ENCODE measurements around the gene ARHGAP21.

Gene ARHGAP21

DNA sequence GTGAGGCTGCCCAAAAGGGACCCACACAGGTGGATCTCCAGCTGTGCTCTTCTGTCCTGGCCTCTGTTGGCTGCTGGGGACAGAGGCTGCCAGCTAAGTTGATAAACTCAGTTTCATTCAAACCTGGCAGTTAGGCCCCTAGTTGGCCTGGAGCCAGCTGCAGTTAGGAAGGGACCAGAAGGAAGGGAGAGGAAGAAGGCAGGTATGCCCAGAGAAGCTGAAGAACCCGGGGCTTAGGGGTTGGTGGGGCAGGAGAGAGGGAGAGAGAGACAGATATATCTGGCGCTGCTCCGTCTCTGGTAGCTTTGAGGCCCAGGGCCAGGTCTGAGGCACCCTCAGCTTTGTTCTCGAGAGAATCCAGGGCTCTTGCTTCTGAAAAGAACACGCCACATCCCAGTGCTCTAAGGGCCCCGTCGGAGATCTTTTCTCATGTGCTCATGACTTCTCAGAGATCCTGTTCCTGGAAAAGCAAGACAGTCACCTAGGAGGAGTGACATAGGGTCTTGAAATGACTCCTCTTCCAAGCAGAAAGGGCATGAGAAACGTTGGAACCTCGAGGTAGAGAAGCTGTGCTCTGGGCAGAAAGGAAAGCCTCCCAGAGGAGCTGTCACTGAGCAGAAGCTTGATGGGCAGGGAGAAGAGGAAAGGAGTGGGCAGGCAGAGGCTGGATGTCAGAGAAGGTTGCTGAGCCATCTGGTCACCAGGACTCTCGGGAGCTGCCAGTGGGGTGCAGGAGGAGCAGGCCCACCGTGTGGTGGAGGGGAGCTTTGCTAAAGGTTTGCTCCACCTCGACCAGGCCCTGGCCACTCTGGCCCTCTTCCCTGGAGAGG is 153.6 kb downstream of the ARHGAP21 start:
- no peak for DNase-seq

DNA sequence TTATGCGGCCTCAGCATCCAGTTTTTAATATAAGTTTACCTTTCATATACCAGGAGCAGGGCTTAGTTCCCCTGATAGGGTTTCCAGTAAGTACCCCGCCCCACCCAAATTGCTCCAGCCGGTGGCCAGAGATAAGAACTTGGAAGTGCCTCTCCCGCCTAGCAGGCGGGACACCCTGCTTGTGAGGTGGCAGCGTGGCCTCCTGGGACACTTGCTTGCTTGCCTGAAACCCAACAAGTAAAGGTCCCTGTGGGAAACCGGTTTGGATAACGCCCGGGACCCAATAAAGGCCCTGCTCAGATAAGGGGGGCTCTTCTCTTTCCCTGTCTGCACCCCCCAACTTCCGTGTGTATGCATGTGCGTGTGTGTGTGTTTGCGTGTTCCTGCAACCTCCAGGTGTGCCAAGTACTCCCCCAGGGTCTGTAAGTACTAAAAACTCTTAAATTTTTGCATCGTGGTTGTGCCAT is 154.3 kb downstream of the ARHGAP21 start:
- DNase-seq: no peak

DNA sequence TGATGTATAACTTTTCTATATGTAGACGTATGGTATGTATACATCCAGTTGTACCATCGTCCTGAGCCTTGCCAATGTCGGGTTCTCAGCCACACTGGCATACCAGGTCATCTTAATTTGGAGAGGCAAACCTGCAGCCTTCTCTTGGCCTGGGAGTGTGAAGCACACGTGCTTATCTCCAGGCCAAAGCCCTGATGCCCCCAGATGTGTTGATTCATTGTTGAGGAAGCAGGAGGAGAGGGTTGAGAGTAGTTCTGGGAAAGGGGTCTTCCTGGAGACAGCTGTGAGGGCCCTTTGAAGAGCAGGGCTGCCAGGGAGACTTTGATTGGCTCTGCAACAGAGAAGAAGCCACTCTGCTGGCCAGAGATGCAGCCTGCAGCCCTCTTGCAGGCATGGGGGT is 155.6 kb downstream of the ARHGAP21 start:
- no peak for DNase-seq

DNA sequence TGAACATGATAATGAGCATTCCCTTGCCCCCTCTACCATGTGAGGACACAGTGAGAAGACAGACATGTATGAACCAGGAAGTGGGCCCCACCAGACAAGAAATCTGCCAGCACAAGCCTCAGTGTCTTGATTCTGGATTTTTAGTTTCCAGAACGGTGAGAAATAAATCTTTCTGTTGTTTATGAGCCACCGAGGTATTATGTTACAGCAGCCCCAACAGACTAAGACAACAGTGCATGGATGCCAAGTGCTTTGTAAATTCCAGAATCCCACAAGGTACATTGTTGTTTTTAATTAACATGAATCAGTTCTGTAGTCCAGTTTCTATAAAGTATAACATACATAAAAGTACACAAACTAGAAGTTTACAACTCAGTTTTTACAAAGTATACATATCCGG is 162.2 kb downstream of the ARHGAP21 start:
- DNase-seq: no peak

DNA sequence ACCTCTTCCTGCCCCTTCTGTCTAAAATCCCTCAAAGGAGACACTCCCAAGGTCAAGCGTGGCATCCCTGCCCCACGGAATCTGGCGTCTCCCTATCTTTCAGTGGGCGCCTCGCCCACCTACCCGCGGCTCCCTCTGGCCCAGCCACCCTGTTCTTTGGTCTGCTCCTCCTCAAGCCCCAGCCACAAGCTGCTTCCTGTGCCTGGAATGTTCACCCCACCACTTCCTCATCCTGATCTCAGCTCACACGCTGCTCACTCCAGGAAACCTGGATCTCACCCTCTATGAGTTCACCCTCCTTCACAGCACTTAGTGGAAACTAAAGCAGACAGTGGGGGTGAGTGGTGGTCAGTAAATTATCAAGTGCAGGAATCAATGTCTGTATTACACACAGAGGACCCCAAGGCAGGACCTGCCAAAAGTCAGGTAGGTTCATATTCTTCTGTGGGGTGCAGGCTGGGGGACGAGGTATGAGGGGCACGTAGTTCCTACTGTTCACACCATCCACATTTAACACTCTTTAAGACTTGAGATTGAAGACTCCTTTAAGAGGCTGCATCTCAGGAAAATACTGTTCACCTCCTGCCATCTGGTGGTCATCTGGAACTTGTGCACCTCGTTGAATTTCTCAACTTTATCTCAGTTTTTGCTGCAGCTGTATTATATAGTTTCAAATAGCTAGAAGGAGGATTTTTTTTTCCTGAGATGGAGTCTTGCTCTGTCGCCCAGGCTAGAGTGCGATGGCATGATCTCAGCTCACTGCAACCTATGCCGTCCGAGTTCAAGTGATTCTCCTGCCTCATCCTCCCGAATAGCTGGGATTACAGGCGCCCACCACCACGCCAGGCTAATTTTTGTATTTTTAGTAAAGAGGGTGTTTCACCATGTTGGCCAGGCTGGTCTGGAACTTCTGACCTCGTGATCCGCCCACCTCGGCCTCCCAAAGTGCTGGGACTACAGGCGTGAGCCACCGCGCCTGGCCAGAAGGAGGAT is 166.6 kb downstream of the ARHGAP21 start:
- no peak for DNase-seq

DNA sequence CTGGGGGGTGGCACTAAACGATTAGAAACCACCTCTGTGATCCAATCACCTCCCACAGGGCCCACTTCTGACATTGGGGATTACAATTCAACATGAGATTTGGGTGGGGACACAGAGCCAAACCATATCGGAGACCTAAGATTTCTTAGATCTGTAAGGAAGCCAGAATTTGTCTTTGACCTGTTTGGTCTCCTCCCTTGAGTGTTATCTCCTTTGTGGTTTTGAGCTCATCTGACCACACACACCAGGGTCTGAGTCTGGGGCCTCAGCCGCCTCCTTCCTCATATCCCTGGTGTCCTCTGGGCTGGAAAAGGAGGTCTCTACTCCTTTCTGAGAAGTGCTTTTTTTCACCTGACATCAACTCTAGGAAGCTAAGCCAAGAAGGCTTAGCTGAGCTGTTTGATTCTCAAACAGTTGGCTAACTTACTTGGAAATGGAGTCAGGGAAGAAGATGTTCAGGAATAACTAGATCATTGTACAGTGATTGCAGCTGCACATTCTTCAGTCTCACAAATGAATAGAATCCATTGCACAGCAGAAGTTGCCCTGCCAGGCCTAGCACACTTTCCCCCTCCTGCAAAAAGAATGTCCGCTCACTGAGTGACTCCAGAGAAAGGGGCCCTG is 167.4 kb downstream of the ARHGAP21 start:
- DNase-seq: no peak

DNA sequence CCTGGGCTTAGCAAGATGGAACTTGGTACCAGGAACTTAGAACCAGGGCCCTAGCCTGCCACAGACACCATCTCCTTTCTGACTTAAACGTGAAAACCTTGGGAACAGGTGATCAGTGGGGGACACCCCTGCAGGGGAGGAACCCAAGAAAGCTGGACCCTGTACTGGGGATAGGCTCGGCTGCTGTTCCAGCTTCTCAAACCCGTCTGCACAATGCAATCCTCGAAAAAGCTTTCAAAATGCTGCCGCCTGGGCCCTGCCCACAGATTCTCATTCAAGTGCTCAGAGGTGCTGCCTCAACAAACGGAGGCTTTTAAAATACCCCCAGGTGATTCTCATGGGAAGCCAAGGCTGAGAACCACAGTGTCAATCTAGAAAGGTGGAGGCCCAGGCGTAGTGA is 169.7 kb downstream of the ARHGAP21 start:
- DNase-seq: no peak

DNA sequence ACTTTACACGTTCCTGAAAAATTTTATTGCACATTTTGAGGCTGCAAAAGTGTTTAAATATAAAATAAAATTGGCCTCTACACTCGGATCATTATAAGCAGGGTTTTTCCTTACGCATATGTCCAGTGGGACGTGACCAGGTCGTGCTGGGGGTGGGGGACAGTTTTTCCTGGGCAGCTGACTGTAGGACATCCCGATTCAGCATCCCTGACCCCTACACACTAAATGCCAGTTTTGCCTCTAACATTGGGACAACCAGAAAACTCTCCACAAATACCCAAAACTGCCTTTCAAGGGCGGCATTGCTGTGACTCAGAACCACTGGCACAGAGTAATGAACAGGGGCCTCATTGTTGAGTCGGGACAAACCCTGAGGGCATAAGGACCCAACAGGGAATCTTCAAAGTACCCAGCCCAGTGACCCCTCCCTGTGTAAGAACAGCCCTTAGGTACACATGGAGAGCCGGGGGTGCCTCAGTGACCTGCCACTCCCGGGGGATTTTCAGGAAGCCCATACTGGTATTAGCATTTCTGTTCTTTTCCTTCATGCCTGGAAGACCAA is 170.6 kb downstream of the ARHGAP21 start:
- DNase-seq: no peak

DNA sequence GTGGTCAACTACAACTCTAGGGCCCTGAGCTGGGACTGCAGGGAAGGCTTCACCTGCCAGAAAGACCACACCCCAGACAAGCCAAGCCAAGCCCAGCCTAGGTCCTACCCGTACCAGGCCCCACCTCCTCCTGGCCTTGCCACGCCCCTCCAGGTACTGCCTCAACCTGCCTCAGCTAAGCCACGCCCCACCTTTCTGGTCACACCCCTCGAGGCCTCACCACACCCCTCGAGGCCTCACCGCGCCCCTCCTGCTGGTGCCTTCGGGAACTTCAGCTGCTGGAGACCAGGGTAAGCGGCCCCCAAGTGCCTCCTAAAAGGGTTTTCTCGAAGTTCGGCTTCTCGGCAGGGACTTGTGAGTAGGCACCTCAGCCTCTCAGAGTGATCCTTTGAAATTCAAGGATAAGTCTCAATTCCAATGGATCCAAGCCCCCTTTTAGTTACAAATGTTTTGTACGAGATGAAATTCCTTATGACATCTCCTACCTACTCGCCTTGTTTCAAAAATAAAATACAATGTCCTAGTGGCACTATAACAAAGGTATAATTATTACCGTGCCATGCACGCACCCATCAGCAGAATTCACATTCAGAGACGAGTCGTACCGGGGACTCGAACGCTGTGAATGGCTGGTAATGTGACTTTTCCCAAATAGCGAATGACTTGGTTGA is 171.2 kb downstream of the ARHGAP21 start:
- DNase-seq: no peak

DNA sequence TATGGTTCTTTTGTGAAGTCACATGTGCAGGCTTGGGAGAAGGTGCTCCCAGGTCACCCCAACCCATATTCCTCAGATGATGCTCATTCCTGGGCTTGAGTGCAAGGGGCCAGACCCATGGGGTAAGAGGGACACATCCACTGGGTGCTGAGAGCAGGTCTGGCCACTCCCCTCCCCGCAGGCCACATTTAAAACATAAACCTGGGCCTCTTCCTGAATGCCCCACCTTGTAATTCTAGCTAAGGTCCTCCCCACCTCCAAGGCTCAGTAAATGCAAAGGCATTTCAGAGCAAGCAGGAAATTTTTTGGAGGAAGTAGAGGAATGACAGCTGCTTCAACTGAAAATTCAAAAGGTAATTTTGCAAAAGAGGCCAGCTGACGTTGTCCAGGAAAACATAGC is 172.5 kb downstream of the ARHGAP21 start:
- no peak for DNase-seq

DNA sequence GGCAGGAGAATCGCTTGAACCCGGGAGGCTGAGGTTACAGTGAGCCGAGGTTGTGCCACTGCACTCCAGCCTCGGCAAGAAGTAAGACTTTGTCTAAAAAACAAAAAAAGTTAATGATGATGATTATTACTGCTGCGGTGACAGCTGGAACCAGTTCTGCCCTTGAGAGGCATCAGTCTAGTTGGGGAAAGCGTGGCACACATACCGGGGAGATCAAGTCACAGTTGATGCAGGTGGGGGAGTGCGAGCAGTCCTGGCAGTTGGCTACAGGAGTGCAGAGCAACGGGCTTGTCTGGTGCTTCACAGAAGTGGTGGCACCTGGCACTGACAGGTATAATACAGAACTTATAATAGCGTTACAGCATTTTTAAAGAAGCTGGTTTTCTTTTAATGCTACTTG is 173.0 kb downstream of the ARHGAP21 start:
- no peak for DNase-seq

DNA sequence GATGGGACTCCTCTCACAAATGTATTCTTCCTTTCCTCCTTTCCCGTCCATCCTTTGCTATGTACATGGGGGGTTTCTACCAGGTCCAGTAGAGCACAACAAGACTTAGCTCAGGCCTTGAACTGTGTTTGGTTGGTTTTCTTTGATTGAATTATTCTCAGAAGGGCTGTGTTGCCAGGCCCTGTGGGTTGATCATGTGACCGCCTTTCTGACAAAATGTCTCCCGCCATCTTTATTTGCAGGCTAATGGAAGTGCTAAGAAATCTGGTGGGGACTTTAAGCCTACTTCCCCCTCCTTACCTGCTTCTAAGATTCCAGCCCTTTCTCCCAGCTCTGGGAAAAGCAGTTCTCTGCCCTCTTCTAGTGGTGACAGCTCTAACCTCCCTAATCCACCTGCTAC is 178.1 kb downstream of the ARHGAP21 start:
- DNase-seq: no peak

DNA sequence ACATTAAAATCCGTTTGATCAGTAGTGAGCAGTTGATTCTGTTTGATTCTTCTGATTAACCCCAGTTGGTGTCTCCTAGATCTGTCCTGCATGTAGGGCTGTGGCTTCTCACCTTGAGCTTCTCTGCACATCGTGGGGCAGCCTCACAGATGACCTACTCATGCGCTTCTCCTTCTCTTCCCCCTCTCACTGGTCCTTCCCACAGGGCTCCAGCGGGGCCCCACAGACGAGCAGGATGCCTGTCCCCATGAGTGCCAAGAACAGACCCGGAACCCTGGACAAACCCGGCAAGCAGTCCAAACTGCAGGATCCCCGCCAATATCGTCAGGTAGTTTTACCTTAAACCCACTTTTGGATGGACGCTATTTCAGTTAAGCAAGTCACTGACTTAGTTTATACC is 178.9 kb downstream of the ARHGAP21 start:
- no peak for DNase-seq

DNA sequence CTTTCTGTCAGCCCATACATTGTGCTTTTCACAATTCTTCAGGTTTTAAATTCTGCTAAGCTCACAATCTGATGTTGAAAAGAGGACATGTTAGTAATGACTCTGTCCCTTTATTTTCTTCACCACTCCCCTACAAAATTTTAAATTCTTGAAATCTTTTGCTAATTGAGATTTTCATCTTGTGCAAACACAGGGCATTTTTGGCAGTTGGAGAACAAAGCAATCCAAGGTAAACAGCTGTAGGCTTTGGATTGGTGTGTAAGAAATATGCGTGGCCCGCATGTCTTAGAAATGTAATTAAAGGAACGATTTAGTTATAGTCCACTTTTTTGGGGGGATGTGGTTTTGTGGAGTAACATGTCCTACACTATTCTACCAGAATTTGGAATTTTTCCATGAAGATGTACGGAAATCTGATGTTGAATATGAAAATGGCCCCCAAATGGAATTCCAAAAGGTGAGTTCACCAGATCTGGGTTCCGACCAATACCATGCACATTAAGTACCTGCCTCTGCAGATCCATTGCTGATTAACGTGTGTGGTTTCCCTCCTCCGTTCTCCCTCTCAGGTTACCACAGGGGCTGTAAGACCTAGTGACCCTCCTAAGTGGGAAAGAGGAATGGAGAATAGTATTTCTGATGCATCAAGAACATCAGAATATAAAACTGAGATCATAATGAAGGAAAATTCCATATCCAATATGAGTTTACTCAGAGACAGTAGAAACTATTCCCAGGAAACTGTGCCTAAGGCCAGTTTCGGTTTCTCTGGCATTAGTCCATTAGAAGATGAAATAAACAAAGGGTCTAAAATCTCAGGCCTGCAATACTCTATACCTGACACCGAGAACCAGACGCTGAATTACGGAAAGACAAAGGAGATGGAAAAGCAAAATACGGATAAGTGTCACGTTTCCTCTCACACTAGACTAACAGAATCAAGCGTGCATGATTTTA is 181.1 kb downstream of the ARHGAP21 start:
- DNase-seq: no peak

DNA sequence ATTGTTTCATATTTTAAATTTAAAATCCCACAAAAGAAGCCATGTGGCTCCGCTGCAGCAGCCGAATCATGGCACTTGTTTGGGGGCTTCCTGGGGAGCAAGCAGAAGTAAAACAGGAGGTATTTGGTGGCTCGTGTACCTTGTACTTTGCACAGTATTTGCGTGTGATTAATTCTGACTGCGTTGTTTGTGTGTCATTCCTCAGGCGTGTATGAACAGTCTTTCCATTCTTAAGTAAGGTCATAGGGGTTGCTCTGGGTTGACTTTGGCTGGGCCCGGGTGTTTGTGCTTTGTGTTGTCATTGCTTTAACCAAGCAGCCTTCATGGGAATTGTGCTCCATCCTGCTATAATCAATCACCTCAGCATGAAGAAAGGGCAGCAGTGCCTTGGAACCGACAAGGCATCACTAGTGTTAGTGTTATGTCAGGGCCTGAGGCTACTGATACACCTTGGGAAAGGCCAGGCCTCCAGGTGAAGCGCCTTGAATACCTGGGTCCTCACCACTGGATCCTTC is 182.4 kb downstream of the ARHGAP21 start:
- no peak for DNase-seq

DNA sequence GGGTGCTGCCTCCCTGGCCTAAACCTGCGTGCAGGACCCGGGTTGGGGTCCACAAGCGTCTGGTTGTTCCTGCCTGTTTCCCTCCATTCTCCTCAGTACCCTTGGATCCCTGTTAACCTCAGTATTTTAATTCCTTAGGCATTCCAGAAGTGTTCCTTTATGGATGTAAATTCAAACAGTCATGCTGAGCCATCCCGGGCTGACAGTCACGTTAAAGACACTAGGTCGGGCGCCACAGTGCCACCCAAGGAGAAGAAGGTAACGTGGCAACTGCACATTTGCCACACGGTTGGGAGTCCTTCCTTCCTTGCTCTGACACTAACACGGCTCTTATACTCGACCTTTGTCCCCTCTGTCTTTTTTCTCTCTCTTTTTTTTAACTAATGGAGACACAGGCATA is 187.1 kb downstream of the ARHGAP21 start:
- no peak for DNase-seq

DNA sequence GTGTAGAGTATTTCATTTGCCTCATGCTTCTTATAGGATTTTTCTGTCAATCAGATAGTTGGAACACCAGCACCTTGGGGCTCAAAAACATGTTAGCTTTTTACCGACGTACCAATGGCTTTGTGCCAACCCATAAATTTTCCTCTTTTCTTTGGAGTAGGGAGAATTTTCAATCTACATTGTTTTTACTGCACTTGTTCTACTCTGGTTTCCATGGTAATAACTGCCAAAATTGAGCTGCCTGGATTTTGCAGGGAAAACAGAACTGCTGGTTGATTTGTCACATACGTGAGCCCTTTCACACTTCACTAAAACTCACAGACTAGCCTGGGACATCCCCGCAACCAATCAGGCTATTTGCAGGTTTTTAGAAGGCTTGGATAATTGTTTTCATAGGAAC is 189.7 kb downstream of the ARHGAP21 start:
- DNase-seq: no peak
